SKM-1 (cell line): ENCODE data around the gene PLCB1.

ENCODE experiments used
- DNase-seq: peaks from one replicate; lab custom pipeline; 2025; ENCODE audit not compliant: unreplicated experiment; lab: John Stamatoyannopoulos, UW

Gene PLCB1

DNA sequence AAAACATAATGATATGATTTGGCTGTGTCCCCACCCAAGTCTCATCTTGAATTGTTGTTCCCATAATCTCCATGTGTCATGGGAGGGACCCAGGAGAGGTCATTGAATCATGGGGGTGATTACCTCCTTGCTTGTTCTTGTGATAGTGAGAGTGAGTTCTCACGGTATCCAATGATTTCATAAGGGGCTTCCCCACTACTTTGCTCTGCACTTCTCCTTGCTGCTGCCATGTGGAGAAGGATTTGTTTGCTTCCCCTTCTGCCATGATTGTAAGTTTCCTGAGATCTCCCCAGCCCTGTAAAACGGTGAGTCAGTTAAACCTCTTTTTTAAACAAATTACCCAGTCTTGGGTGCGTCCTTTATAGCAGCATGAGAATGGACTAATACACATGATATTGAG lies 780.0 kb downstream of the PLCB1 start:
- no peak for DNase-seq

DNA sequence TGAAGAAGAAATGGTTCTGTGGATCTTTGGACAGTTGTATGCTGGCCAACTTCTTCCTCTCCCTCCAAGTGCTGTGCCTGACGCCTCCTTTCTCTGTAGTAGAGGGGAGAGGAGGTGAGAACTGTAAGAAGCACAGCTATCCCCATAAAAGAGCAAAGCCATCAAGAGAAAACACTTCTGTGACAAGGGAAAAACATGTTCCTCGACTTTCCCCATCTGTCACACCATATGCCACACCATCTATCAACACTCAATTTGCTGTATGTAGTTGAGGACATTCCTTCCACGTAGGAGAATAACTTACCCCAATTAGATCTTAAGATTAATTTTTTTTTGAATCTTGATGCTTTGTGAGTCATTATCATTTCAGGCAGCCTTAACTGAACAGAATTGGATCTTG lies 780.7 kb downstream of the PLCB1 start:
- no peak for DNase-seq

DNA sequence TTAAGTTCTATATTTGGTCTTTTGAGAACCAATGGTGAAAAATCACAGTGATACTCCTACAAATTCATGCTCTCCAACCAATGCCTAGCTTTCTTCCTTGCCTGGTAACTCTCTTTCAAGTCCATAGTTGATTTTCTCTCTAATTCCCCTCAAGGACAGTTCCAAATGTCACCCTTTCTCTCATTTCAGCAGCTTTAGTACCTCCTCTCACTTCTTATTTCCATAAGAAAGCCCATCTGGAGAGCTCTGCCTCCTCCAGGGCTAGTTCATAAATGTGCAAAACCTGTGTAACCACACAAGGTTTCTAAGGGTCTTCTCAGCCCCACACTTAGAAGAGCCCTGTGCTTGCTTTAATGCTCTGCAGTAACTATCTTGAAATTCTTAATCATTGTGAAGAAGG lies 781.4 kb downstream of the PLCB1 start:
- no peak for DNase-seq

DNA sequence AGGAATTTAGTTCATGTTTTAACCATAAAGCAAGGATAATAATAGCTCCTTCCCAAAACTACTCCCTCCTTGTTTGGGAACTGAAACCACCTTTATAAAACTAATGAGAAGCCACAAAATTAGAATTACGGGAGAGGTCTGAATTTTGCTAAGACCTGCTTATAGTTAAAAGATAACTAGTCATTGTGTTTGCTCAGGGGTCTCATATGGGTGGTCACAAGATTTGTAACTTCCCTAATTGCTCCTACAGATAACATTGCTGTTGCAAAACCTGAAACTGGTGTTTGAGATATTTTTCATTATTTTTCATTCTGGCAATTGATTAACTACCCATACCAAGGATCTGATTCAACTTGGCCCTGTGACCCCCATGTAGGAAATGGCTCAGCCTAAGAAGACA lies 782.4 kb downstream of the PLCB1 start:
- DNase-seq, result no peak

DNA sequence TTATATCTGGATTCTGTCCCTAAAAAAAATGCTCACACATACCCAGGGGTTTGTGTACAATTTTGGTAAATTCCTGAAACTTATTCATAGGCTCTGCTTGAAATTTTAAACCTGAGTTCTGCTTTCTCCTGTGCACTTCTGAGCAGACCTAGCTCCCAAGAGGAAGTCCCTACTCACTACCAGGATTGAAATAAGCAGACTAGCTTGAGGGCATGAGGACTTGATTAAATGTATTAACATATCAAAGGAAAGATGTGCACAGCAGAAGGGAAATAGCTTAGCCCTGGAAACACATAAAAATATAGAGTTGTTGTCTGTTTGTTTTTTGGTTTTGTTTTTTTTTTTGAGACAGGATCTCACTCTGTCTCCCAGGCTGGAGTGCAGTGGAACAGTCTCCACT lies 785.0 kb downstream of the PLCB1 start:
- DNase-seq, result no peak

DNA sequence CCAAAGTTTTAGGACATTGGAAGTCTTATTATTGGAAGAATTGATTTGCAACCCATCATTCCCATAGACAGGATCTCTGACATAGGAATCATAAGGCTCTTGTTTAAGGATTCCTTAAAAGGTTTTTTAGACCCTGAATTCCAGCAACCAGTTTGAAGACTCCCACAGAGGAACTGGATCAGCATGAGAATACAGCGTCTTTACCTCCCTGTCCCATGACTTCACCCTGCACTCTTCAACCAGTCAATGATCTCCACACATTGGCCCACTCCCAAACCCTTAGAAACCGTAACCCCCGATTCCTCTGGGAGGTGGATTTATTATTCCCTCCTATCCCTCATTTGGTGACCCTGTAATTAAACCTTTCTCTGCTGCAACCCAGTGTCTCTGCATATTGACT lies 786.1 kb downstream of the PLCB1 start:
- DNase-seq, result no peak

DNA sequence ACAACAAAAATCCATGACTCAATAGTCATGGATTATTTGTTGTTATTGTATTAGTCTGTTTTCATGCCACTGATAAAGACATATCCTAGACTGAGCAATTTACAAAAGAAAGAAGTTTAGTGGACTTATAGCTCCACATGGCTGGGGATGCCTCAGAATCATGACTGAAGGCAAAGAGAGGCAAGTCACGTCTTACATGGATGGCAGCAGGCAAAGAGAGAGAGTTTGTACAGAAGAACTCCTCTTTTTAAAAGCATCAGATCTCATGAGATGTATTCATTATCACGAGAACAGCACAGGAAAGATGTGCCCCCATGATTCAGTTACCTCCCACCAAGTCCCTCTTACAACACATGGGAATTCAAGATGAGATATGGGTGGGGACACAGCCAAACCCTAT lies 792.5 kb downstream of the PLCB1 start:
- no peak for DNase-seq

DNA sequence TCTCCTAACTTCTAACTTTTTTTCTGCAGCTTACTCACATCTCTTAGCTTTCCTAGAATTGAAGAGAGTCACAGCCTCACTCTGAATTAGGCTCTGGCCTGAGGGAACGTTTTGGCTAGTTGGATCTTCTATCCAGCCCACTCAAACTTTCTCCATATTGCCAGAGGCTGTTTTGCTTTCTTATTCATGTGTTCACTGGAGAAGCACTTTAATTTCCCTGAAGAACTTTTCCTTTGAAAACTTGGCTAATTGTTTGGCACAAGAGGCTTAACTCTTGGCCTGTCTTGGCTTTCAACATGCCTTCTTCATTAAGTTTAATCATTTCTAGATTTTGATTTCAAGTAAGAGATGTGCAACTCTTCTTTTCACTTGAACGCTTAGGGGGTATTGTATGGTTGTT lies 798.7 kb downstream of the PLCB1 start:
- DNase-seq, result no peak

DNA sequence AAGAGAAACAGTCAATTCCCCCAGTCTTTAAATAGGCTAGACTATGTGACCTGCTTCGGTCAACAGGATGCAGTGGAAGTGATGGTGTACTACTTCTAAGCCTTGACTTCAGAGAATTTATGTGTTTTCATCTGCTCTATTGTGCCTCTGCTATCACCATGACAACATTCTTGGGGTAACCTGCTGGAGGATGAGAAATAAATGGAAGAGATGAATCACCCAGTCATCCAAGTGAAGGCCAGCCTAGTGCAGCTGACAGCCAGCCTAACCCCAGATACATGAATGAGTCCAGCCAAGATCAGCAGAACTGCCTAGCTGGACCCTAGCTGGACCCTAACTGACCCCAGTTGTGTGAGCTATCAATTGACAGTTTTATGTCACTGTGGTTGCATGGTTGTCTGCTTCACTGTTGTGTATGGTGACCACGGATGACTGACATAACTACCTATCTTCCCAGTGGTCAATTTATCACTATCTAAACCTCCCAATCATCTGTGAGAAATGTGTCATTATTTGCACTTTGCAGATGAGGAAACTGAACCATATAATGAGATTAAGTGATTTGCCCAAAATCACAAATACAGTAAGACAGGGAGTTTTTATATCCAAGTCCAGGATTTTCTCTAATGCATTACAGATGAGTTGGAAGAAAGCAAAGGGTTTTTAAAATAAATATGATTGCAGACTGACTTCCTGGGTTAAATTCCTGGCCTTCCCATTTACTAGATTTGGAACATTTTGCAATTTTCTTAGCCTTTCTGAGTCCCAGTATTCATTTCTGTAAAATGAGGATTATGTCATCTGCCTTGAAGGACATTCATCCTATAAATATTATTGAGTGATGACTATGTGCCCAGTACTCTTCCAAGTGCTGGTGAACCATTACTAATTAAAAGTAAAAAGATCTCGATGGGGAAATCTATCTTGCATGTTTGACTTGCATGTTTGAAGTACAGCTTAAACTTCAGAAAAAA lies 800.4 kb downstream of the PLCB1 start:
- no peak for DNase-seq

DNA sequence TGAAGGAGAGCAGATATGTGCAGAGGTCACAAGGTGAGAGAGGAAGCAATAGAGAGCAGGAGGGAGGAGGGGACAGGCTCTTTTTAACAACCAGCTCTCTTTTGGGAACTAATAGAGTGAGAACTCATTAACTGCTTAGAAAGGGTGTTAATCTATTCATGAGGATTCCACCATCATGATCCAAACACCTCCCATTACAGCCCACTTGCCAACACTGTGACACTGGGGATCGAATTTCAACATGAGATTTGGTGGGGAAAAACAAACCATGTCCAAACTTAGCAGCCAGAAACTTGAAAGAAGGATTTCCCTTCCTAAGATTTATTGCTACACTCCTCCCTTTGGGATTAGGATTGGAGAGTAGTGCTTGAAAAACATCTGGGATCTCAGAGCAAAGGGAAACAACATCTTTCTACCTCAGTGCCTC lies 801.3 kb downstream of the PLCB1 start:
- DNase-seq, result no peak

DNA sequence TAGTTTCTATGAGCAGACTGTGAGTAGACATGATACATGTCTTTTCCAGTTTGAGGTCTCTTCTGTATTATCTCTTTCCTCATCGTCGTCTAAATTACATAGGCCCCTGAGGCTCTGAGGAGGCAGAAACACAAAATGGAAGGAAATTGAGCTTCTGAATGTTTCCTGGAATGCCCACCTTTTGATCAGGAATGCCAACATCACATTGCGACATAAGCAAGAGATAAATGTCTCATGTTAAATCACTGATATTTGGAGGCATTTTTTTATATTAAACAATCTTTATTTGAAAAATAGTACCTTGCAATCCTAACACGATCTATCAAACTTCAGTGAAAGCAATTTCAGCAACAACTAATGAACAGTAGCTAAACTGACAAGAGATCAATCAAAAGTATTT lies 802.3 kb downstream of the PLCB1 start:
- no peak for DNase-seq
